GM19351 (cell line): Measurements from ENCODE around the gene UFC1.
A peak's percentile ranks its signal among the peaks of the same experiment; 100 is the strongest.
"Not testable (repeated sequence)": the region's sequence is repeated elsewhere in the genome, so short reads cannot be mapped to it uniquely, and the experiment has no call there.

ENCODE experiments used
- ATAC-seq: cut with Tn5 transposase; IDR thresholded peaks from one replicate; pipeline ENCODE4 v1.9.1; 2021; ENCODE audit warnings: mild to moderate bottlenecking, moderate library complexity; ENCODE audit not compliant: unreplicated experiment

Gene UFC1

GRCh38 chr1:161153682-161154337, at the start of gene UFC1:
Gene UFC1 (plus strand): TSS chr1:161153978. CDS start chr1:161153998, 20 bp downstream.
- peak; percentile 93 for ATAC-seq

- no peak for ATAC-seq
Observed at GRCh38 chr1:161106431-161106830, 47.3 kb upstream of the UFC1 start.

DNA sequence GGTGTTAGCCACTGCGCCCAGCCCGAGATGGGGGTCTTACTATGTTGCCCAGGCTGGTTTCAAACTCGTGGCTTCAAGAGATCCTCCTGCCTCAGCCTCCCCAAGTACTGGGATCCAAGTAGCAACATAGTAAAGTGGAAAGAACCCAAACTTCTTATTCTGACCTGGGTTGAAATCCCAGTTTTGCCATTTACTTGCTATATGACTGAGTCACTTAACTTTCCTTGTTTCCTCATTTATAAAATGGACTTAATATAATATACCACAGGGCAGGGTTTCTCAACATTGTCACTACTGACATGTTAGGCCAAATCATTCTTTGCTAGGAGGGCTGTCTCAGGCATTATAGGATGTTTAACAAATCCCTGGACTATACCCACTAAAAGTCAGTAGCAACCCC, 42.7 kb upstream of the UFC1 start:
- no peak for ATAC-seq

DNA sequence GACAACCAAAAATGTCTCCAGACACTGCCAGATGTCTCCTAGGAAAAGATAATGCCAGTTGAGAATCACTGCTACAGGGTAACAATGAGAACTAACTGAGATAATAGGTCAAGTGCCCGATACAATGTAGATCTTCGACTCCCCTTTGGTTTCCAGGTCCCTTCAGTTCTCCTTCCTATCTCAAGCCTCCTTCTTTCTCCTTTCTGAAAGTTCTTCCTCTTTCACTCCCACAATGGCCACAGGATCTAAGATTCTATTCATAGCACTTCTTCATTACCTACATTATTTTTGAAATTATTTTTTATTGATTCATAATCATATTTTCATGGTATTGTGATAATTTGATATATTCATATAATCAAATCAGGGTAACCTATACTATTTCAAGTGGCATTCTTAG, 42.3 kb upstream of the UFC1 start:
- ATAC-seq = no peak

DNA sequence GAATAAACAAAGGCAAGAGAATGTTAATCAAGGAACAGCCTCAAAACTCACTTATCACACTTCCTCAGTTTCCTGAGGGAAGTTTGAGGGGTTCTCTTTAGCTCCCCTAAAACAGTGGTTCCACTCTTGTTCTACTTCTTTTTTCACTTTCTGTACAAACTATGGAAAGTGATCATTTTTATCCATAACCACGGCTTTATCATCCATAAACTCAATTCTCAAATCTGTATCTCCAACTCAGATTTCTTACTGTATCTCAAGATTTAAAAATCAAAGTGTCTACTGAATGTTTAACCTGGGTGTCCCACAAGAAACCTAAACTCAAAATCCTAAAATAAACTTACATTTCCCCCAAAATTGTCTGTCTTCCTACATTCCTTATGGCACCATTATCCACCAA, 39.9 kb upstream of the UFC1 start:
- no peak for ATAC-seq

DNA sequence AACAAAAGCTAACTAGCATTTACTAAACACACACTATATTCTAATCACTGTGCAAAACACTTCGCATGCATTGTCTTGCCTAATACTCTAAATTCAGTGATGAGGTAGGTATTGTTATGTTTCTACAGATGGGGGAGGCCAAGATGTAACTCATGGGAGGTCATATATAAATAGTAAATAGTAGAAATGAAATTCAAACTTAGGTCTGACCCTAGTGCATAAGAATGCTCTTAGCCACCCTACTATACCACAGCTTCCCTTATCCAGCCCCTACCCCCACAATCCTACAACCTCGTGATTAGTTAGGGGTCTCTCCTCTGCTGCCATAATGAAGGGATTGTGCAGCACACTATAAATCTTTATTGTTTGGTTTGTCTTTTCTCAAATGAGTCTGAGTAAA, 39.2 kb upstream of the UFC1 start:
- no peak for ATAC-seq

GRCh38 chr1:161115132-161115711, 38.6 kb upstream of the UFC1 start:
- no peak for ATAC-seq

- ATAC-seq = not testable (repeated sequence)
Observed at GRCh38 chr1:161115961-161116360, 37.8 kb upstream of the UFC1 start.

DNA sequence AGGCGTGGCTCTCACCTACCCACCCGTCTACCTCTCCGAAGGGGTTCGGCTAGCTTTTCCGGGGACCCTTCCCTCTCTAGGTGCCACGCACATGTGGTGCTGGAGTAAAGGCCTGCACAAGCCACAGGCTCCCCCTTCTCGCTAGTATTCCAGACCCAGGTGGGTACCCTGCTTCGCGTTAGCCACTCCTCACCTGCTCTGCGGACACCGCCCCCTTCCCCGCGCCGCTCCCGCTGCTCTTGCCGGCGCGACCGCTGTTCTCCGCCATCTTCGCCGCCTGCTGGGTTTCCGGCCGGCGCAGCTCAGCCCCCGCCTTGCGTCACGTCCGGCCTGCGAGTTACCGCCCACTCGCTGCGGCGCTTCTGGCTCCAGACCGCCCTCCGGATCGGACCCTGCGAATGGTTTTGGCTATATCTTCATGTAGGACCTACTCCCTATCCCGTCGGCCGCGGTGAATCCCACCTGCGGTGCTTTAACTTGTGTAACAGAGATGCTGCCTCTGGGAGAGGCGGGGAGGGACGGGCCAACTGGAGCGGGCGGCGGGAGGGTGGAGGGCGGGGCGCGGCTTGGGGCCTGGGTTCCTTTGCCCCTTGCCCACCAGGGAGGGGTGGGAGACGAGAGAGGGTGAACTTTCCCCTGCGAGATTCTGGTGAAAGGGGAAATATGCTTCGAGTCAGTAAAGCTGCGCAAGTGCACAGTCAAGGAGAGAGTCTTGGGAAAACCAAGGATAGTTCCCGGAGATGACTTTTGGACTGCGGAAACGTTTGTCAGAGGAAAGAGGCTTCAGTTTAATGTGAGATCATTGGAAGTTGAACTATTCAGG, 35.8 kb upstream of the UFC1 start, which contains the start of the genes NIT1 and PFDN2:
Gene NIT1 (plus strand): TSS at position 347 of the 823 bp plus-strand sequence. CDS start 72 bp downstream, at position 419.
Gene PFDN2 (minus strand): TSS at position 279 of the 823 bp plus-strand sequence. CDS start 11 bp downstream, at position 268.
- ATAC-seq = peak; percentile 79

- peak; percentile 57 for ATAC-seq
Observed at GRCh38 chr1:161119092-161119903, 34.5 kb upstream of the UFC1 start.

DNA sequence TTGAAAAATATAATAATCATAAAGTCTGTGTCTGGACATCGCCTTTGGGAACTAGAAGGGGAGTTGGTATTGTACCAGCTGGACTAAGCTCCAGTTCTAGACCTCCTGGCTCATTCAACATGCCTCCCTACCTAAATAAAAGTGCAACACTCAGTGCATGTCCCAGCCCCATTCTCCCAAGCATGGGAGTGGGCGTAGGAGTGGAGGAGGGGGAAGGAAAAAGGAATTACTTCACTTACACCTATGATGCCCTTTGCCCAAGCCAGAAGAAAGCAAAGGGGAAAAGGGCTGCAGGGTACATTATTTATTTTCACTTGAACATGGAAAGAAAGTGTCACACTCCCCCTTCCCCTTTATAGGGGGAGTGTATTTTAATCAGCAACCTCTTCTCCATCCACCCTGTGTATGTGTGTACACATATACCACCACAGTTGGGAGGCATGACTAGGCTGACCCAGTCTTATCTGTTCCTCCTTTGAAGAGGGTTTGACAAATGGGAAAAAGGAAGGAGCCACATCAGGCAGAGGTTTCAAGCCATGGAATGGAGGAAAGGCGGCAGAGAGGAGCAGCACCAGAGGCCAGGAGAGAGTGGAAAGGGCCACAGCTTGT, 32.6 kb upstream of the UFC1 start:
- no peak for ATAC-seq

GRCh38 chr1:161121834-161122233, 31.9 kb upstream of the UFC1 start:
- ATAC-seq = no peak

DNA sequence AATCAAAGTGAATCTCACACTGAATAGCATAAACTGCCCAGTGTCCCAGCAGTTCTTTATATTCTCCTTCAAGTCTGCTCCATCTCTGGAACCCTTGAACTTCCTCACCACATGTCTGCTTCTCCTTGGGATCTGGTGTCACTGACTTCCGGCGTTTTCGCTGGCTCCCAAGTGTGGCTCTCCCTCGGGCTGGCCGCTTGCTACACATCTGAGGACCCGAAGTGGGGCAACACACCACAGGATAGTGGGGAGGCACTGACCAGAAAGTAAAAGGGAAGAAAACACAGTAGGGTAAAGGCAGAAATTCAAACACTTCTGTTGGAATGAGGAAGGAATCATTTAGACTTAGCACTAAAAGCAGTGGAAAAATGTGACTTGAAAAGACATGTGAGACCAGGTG, 30.8 kb upstream of the UFC1 start:
- ATAC-seq = no peak

DNA sequence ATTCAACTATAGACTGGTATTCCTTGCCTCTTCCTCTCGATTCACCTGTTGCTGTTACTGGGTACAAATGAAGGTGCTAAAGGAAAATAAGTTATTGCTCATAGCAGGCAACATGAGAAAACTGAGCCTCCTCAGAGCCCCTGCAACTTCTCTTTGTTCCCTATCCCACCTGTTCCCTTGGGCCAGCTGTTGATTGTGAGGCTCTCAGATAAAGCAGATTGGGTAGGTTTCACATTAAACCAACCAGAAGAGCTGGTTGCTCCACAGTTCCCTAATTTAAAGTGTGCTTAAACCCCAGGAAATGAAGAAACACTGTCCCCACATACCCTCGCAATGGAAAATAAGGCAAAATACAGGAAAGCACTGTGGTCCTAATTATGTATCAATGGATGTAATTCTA, 26.1 kb upstream of the UFC1 start:
- ATAC-seq = no peak

GRCh38 chr1:161128591-161129420, 25.0 kb upstream of the UFC1 start:
- no peak for ATAC-seq

DNA sequence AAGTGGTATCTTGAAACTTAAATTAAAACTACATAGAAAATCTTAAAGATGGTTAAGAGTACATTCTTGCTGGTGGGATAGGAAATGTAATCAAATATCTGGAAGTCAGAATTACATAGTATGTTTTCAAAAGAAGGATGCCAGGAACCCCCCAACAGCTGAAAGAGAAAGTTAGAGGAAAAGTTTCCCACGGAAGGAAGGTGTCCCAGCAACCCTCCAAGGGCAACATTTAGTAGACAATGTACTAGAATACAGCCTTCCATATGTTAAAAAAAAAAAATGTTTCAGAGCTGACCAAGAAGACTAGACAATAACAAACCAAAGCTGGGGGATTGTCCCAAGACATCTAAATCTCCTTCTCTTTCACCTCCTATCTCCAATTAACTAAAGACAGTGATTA, 23.5 kb upstream of the UFC1 start:
- no peak for ATAC-seq

DNA sequence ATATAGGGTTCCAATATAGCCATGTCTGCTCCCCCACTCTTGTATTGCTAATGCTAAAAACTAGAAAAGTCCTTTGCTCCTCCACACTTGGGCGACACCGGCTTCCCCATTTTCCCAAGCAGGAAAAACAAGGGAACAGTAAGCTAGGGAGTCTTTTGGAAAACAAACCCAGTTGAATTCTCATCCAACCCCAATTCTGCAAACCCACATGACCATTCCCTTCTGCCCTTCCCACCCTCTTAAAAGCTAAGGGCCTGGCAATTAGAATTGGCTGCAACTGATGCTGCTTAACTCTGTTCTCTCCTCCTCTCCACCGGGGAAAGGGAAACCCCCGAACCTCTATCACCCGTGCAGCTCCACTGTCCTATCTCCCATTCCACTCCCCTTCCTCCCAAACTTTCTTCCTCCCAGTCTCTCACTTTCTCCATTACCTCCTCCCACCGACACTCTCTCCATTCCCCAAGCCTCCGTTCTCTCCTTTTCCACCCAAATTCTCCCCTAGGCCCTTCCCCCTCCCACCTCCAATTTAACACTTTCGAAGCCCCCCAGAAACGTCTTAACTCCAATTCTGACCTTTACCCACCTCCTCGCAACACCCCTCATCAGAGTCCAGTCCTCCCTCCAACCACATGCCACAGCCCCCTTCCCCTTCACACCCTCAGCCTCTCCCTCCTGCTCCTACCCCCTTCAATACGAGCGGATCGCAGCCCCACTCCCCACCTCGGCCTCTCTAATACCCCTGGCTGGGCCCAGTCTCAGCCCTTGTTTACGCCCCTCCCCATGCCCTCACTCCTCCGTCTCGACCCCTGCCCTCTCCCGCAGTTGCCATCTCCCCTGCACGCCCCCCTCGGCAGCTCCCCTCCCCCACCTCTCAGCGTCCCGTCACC, 22.0 kb upstream of the UFC1 start:
- no peak for ATAC-seq

DNA sequence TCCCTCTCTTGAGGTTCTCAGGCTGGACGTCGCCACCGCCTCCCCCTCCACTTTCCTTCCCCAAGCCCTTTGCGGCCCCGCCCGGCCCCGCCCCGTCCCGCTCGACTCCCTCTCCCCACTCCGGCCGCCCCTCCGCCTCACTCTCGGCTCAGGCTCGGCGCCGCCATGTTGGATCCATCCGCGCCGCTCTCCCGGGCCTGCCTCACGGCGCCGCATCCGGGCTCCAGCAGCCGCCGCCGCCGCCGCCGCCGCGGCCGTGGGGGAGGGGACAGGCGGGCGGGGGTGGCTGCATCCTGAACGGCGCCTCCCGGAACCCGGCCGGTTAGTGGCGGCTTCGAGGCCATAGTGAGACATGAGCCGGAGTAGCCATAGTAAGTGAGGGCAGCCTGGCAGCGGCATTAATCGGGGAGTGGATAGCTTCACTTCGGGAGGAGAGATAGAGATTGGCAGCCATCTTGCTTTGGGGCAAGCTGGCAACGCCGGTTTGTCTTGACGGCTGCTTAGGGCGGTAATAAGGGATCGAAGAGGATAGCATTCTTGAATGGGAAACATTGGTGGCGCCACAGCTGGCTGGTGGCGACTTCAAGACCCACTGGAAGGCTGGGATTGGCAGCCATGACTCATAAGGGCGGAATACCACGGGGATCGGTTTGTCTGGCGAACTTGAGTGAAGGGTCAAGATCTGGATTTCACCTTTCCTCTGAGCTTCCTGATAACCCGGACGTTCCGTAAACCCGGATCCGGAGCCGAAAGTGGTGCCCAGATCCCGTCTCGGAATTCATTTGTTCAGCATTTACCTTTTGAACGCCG, 21.2 kb upstream of the UFC1 start, which contains the start of gene DEDD:
Gene DEDD (minus strand): TSS at position 258 of the 810 bp plus-strand sequence. CDS start 8,205 bp downstream, outside the sequence.
- ATAC-seq = peak; percentile 92
